HFF-Myc (cell line): ENCODE data around the gene TRIM28.

ENCODE experiments used
- DNase-seq: peaks from one replicate; pipeline ENCODE4 v3.0.0-alpha.2; 2011; ENCODE audit warnings: low read depth; ENCODE audit errors: extremely low read depth
- H3K4me3 ChIP-seq: replicated peaks from 2 replicates; pipeline ENCODE4 v1.5.1; 2011; ENCODE audit warnings: low read depth, mild to moderate bottlenecking, control low read depth, low read length
- CTCF ChIP-seq: IDR thresholded peaks from 2 replicates; pipeline ENCODE4 v1.5.1; 2012; ENCODE audit warnings: mild to moderate bottlenecking, low read depth, low read length, control low read depth; ENCODE audit errors: missing control alignments

Gene TRIM28

GRCh38 chr19:58560007-58560887 is 16.4 kb downstream of the TRIM28 start:
- no peak for TF ChIP-seq CTCF
- no peak for DNase-seq
- H3K4me3 ChIP-seq: peak overlapping the region; percentile 80

GRCh38 chr19:58560921-58561320 is 17.1 kb downstream of the TRIM28 start:
- TF ChIP-seq CTCF: no peak
- H3K4me3 ChIP-seq: no peak overlapping the region
- no peak for DNase-seq

GRCh38 chr19:58561373-58562121 is 17.7 kb downstream of the TRIM28 start:
- no peak for TF ChIP-seq CTCF
- no peak for DNase-seq
- H3K4me3 ChIP-seq: no peak overlapping the region

GRCh38 chr19:58562122-58563033 is 18.5 kb downstream of the TRIM28 start:
- DNase-seq: no peak
- TF ChIP-seq CTCF: no peak
- H3K4me3 ChIP-seq: peak overlapping the region; percentile 37

GRCh38 chr19:58563034-58563573 is 19.2 kb downstream of the TRIM28 start:
- H3K4me3 ChIP-seq: peak overlapping the region; percentile 37
- DNase-seq: no peak
- TF ChIP-seq CTCF: no peak

GRCh38 chr19:58563823-58564222 is 20.0 kb downstream of the TRIM28 start:
- no peak overlapping the region for H3K4me3 ChIP-seq
- no peak for TF ChIP-seq CTCF
- DNase-seq: no peak
